ENCODE data around the gene TOMM22. TPM values are rescaled to one million over a fixed set of nuclear protein-coding genes. Genes with fewer than 3 reads are reported as not detected.
A peak's percentile ranks its signal among the peaks of the same experiment; 100 is the strongest.

TOMM22 gene
- polyA plus RNA-seq, 2 donors = 14.4 to 41.1 TPM

DNA sequence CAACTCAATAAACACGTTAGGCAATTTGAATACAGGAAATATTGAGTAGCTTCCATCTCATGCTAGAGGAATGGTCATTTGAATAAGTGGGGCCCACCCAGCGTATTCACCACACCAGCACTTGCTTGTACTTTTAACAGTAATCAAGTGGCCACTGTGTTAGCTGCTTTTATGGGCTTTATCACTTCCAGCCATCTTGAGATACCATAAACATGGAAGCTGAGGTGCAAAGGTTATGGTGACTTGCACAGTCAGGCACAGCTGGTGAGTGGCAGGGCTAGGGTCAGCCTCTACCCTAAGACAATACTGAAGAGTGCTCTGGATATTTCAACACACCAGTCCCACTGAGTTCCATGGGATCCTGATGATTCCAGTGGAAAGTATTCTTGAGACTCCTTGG, 12.3 kb downstream of the TOMM22 start:
- H3K4me3 ChIP-seq (ENCODE audit: low read depth in 1 of 2, low read length in 2 of 2) = no peak overlapping the region
- H3K9me3 ChIP-seq (ENCODE audit: control insufficient read depth in 2 of 2, insufficient read depth in 1 of 2, low read depth in 1 of 2, low read length in 1 of 2) = no peaks in the 10 kb centered on the region
- WGBS, 2 donors = 81 to 87% methylated on average over 2 of the region's 2 CpGs
- H3K4me1 ChIP-seq (ENCODE audit: control insufficient read depth in 2 of 2, insufficient read depth in 2 of 2, low read length in 1 of 2) = peaks cover 4 to 6% of the 10 kb centered on the region in 2 donors
- H3K27me3 ChIP-seq (ENCODE audit: control insufficient read depth in 1 of 2, insufficient read depth in 2 of 2, low read length in 2 of 2) = no peaks in the 10 kb centered on the region
- H3K27ac ChIP-seq (ENCODE audit: low read depth in 2 of 2, low read length in 1 of 2) = no peak overlapping the region
- peaks cover 3 to 5% of the 10 kb centered on the region in 2 donors for H3K36me3 ChIP-seq (ENCODE audit: control insufficient read depth in 2 of 2, insufficient read depth in 2 of 2, low read length in 1 of 2)

DNA sequence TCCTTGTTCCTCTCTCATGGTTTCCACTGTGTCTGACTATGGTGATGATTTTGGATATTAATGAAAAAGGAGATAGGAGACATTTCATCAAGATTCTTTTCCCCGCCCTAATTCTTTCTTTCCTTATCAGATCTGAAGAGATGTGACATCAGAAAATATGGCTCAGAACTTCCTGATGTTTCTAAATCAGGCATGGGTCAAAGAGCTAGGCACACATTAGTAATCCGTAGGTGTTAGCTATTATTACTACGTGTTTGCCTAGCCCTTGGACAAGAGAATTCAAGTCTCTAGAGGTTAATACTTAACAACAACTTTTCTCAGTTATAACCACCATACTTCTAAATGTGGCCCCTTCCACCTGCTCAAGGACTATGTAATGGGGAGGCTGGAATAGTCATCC, 13.2 kb downstream of the TOMM22 start:
- Histone ChIP-seq H3K36me3 (ENCODE audit: control insufficient read depth in 2 of 2, insufficient read depth in 2 of 2, low read length in 1 of 2) (peaks cover 0 to 2% of the 10 kb centered on the region in 2 donors), H3K27me3 (ENCODE audit: control insufficient read depth in 1 of 2, insufficient read depth in 2 of 2, low read length in 2 of 2) (no peaks in the 10 kb centered on the region), H3K4me3 (ENCODE audit: low read depth in 1 of 2, low read length in 2 of 2) (no peak overlapping the region), H3K27ac (ENCODE audit: low read depth in 2 of 2, low read length in 1 of 2) (peak overlapping the region in 1 of 2 donors; percentile 8), H3K4me1 (ENCODE audit: control insufficient read depth in 2 of 2, insufficient read depth in 2 of 2, low read length in 1 of 2) (peaks cover 4 to 6% of the 10 kb centered on the region in 2 donors), H3K9me3 (ENCODE audit: control insufficient read depth in 2 of 2, insufficient read depth in 1 of 2, low read depth in 1 of 2, low read length in 1 of 2) (no peaks in the 10 kb centered on the region)
- 63 to 70% methylated on average over 3 of the region's 3 CpGs for WGBS, 2 donors

DNA sequence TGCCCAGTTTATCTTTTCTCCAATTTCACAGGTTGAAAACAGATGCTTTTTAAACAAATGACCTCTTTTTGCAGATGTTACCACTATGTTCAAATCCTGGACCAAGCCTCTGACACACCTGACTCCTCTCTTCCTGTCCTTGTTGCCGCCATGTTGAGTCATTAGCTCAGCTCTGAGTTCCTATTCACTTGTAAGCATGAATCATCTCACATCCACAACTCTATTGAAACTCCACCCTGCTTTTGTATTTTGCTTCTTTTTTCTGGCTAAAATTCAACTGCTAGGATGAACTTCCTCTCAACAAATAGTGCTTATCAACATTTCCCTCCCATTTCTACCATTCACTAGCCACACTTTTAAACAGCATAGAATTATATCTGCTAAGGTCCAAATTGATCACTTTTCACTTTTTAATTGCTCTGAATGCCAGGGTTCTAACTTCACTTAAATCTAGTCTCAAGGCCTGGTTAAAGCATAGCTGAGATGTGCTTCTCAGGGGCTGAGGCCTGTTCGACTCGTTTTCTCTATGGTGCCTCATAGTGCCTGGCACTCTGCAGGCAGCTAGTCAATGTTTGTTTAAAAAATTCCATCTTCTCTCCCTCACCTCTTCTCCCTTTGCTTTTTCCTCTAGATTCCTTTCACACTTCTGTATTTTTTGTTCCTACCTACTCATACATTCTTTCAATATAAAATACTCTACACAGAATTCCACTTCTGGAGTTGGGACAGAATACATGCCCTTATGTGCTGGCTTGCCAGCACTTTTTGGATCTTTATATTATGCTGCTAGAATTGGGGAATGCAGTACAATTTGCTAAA, 15.1 kb downstream of the TOMM22 start:
- no peak overlapping the region for H3K4me3 ChIP-seq (ENCODE audit: low read depth in 1 of 2, low read length in 2 of 2)
- peak overlapping the region; percentile 86 to 92 for H3K27ac ChIP-seq (ENCODE audit: low read depth in 2 of 2, low read length in 1 of 2)
- peaks cover 0 to 2% of the 10 kb centered on the region in 2 donors for H3K36me3 ChIP-seq (ENCODE audit: control insufficient read depth in 2 of 2, insufficient read depth in 2 of 2, low read length in 1 of 2)
- H3K4me1 ChIP-seq (ENCODE audit: control insufficient read depth in 2 of 2, insufficient read depth in 2 of 2, low read length in 1 of 2) = peaks cover 4 to 6% of the 10 kb centered on the region in 2 donors
- 18 to 30% methylated on average over 3 of the region's 3 CpGs for WGBS, 2 donors
- H3K9me3 ChIP-seq (ENCODE audit: control insufficient read depth in 2 of 2, insufficient read depth in 1 of 2, low read depth in 1 of 2, low read length in 1 of 2) = no peaks in the 10 kb centered on the region
- no peaks in the 10 kb centered on the region for H3K27me3 ChIP-seq (ENCODE audit: control insufficient read depth in 1 of 2, insufficient read depth in 2 of 2, low read length in 2 of 2)

DNA sequence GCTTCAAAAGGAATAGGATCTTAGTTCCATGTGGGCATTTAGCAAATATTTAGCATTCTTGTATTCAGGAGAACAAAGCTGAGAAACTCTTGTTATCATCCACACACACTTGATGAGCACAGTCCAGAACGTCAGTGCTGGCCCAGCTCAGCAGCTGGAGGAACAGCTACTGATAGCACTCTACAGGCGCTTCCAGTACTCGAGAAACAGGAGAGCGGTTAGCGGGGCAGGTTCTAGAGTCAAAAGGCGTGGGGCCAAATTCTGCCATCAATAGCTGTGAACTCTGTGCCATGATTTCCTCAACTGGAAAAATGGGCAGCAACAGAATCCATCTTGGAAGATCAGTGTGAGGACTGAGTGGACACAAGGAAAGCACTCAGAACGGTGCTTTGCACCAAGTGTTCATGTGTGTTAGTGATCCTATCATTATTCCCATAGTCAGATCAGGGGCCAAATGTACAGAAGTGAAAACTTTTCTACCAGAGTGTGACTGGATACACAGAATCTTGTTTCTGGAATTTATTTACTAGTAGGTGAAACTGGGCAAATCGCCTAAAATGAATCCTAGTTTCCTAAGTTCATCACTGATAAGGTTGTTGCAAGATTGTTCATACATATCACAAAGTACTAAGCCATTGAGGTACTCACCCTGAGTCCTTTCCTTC, 15.8 kb downstream of the TOMM22 start:
- H3K36me3 ChIP-seq (ENCODE audit: control insufficient read depth in 2 of 2, insufficient read depth in 2 of 2, low read length in 1 of 2) = peaks cover 0 to 2% of the 10 kb centered on the region in 2 donors
- no peak overlapping the region for H3K4me3 ChIP-seq (ENCODE audit: low read depth in 1 of 2, low read length in 2 of 2)
- peak overlapping the region; percentile 83 to 86 for H3K27ac ChIP-seq (ENCODE audit: low read depth in 2 of 2, low read length in 1 of 2)
- no peaks in the 10 kb centered on the region for H3K9me3 ChIP-seq (ENCODE audit: control insufficient read depth in 2 of 2, insufficient read depth in 1 of 2, low read depth in 1 of 2, low read length in 1 of 2)
- WGBS, 2 donors = 57 to 61% methylated on average over 8 of the region's 8 CpGs
- no peaks in the 10 kb centered on the region for H3K27me3 ChIP-seq (ENCODE audit: control insufficient read depth in 1 of 2, insufficient read depth in 2 of 2, low read length in 2 of 2)
- peaks cover 4 to 6% of the 10 kb centered on the region in 2 donors for H3K4me1 ChIP-seq (ENCODE audit: control insufficient read depth in 2 of 2, insufficient read depth in 2 of 2, low read length in 1 of 2)

DNA sequence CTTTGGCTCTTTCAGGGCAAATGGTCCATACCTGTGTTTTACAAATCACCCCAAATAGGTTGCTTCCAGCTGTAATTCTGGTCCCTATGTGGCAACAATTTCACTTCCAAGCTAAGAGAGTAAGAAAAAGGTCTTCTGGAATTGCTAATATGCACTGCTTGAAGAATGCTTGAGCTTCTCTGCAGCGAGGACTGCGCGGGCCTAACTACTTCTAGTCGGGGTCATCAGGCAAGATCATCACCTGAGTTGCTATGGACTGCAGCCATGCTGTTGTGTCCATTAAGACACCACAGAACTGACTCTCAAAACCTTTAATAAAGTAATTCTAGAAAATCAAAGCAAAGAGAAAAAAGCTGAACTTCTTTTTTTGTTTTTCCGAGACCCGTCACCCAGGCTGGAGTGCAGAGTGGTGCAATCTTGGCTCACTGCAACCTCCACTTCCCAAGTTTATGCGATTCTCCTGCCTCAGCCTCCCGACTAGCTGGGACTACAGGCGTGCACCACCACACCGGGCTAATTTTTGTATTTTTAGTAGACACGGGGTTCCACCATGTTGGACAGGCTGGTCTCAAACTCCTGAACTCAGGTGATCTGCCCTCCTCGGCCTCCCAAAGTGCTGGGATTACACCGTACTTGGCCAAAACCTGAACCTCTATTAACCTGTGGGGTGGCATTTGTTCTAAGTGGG, 16.8 kb downstream of the TOMM22 start:
- peak overlapping the region in 1 of 2 donors; percentile 61 for H3K4me3 ChIP-seq (ENCODE audit: low read depth in 1 of 2, low read length in 2 of 2)
- WGBS, 2 donors = 92% methylated on average over 13 of the region's 13 CpGs

DNA sequence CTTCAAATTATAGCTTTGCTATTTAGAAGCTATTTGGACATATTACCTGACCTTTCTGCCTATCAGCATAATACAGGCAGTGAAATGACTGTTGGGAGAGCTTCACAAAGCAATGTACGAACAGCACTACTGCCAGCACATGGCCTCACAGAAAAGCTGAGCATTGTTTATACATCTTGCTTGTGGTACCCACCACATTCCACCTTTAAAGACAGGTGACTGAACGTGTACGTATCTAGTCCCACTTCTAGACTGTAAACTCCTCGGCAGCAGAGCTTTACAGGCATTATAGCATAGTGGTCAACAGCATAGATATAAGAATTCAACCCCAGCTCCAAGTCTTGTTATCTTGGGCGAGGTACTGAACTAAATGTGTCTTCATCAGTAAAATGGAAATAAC, 17.4 kb downstream of the TOMM22 start:
- Histone ChIP-seq H3K4me3 (ENCODE audit: low read depth in 1 of 2, low read length in 2 of 2) (peak overlapping the region in 1 of 2 donors; percentile 61), H3K36me3 (ENCODE audit: control insufficient read depth in 2 of 2, insufficient read depth in 2 of 2, low read length in 1 of 2) (no peaks in the 10 kb centered on the region), H3K9me3 (ENCODE audit: control insufficient read depth in 2 of 2, insufficient read depth in 1 of 2, low read depth in 1 of 2, low read length in 1 of 2) (no peaks in the 10 kb centered on the region), H3K27me3 (ENCODE audit: control insufficient read depth in 1 of 2, insufficient read depth in 2 of 2, low read length in 2 of 2) (no peaks in the 10 kb centered on the region), H3K27ac (ENCODE audit: low read depth in 2 of 2, low read length in 1 of 2) (peak overlapping the region; percentile 43 to 97), H3K4me1 (ENCODE audit: control insufficient read depth in 2 of 2, insufficient read depth in 2 of 2, low read length in 1 of 2) (peaks cover 4 to 6% of the 10 kb centered on the region in 2 donors)
- WGBS, 2 donors = 34 to 41% methylated on average over 5 of the region's 5 CpGs

More for the DNA sequence above, 16.8 kb downstream of the TOMM22 start:
- Histone ChIP-seq H3K36me3 (ENCODE audit: control insufficient read depth in 2 of 2, insufficient read depth in 2 of 2, low read length in 1 of 2) (no peaks in the 10 kb centered on the region), H3K27me3 (ENCODE audit: control insufficient read depth in 1 of 2, insufficient read depth in 2 of 2, low read length in 2 of 2) (no peaks in the 10 kb centered on the region), H3K27ac (ENCODE audit: low read depth in 2 of 2, low read length in 1 of 2) (peak overlapping the region in 1 of 2 donors; percentile 97), H3K9me3 (ENCODE audit: control insufficient read depth in 2 of 2, insufficient read depth in 1 of 2, low read depth in 1 of 2, low read length in 1 of 2) (no peaks in the 10 kb centered on the region), H3K4me1 (ENCODE audit: control insufficient read depth in 2 of 2, insufficient read depth in 2 of 2, low read length in 1 of 2) (peaks cover 4 to 6% of the 10 kb centered on the region in 2 donors)

DNA sequence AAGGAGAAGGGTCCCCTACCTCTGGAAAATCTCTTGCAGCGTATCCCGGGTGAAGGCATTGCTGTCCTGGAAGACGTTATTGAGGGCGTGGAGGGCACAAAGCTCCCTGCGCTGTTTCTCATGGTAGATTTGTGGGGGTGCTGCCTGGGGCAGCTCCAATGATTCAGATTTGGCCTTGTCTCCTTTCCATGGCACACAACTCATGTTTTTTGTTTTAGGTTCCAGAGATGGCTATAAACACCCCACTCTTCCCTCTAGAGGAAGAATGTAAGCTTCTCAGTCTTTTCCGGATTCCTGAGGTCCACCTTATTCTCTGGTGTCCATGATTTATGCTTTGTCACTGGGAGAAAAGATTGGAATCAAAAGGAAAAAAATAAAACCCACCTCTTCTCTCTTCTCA, 18.0 kb downstream of the TOMM22 start:
- 15 to 17% methylated on average over 6 of the region's 6 CpGs for WGBS, 2 donors
- Histone ChIP-seq H3K27me3 (ENCODE audit: control insufficient read depth in 1 of 2, insufficient read depth in 2 of 2, low read length in 2 of 2) (no peaks in the 10 kb centered on the region), H3K4me1 (ENCODE audit: control insufficient read depth in 2 of 2, insufficient read depth in 2 of 2, low read length in 1 of 2) (peaks cover 4 to 6% of the 10 kb centered on the region in 2 donors), H3K9me3 (ENCODE audit: control insufficient read depth in 2 of 2, insufficient read depth in 1 of 2, low read depth in 1 of 2, low read length in 1 of 2) (no peaks in the 10 kb centered on the region), H3K36me3 (ENCODE audit: control insufficient read depth in 2 of 2, insufficient read depth in 2 of 2, low read length in 1 of 2) (no peaks in the 10 kb centered on the region), H3K27ac (ENCODE audit: low read depth in 2 of 2, low read length in 1 of 2) (peak overlapping the region; percentile 91 to 97), H3K4me3 (ENCODE audit: low read depth in 1 of 2, low read length in 2 of 2) (peak overlapping the region; percentile 37 to 61)

DNA sequence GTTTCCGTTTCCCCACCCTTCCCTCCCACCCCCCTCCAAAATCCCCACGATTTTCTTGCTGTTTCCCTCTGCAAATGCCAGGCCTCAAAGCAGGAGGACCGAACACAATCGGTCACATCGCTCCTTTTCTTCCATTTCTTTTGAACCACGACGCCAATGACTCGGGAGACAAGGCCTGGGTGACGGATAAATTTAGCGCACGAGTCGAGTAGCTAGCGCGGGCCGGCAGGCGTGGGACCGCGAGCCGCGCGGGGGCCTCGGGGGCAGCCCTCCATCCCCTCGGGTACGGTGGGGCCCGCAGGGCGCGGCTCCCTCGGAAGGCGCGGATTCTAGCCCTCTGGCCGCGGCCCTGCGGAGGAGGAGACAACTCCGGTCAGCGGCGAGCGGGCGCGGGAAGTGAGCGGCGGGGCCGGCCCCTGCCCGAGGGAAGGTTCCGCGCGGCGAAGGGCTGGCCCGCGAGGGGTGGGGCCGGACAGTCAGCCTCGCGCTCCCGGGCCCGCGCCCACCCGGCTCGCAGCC, 18.6 kb downstream of the TOMM22 start:
- H3K27ac ChIP-seq (ENCODE audit: low read depth in 2 of 2, low read length in 1 of 2) = peak overlapping the region; percentile 97 to 99
- WGBS, 2 donors = 0% methylated on average over 33 to 57 of the region's 57 CpGs
- H3K4me3 ChIP-seq (ENCODE audit: low read depth in 1 of 2, low read length in 2 of 2) = peak overlapping the region; percentile 61 to 81
- H3K36me3 ChIP-seq (ENCODE audit: control insufficient read depth in 2 of 2, insufficient read depth in 2 of 2, low read length in 1 of 2) = no peaks in the 10 kb centered on the region
- no peaks in the 10 kb centered on the region for H3K27me3 ChIP-seq (ENCODE audit: control insufficient read depth in 1 of 2, insufficient read depth in 2 of 2, low read length in 2 of 2)
- H3K9me3 ChIP-seq (ENCODE audit: control insufficient read depth in 2 of 2, insufficient read depth in 1 of 2, low read depth in 1 of 2, low read length in 1 of 2) = no peaks in the 10 kb centered on the region
- peaks cover 4 to 6% of the 10 kb centered on the region in 2 donors for H3K4me1 ChIP-seq (ENCODE audit: control insufficient read depth in 2 of 2, insufficient read depth in 2 of 2, low read length in 1 of 2)
